SKM-1 (cell line): ENCODE data around the gene IGFBP5.

Experiments used
- DNase-seq: peaks from one replicate; lab custom pipeline; 2025; ENCODE audit not compliant: unreplicated experiment; lab: John Stamatoyannopoulos, UW

Gene IGFBP5

GRCh38 chr2:216648105-216648504 is 47.2 kb downstream of the IGFBP5 start:
- DNase-seq: no peak

GRCh38 chr2:216646116-216646515 is 49.2 kb downstream of the IGFBP5 start:
- no peak for DNase-seq

GRCh38 chr2:216645636-216645950 is 49.8 kb downstream of the IGFBP5 start:
- DNase-seq: no peak

- DNase-seq: no peak
Observed at GRCh38 chr2:216644842-216645635, 50.3 kb downstream of the IGFBP5 start.

- DNase-seq: no peak
Observed at GRCh38 chr2:216643986-216644659, 51.2 kb downstream of the IGFBP5 start.

GRCh38 chr2:216637472-216637871 is 57.9 kb downstream of the IGFBP5 start:
- DNase-seq: no peak

- no peak for DNase-seq
Observed at GRCh38 chr2:216636551-216637450, 58.5 kb downstream of the IGFBP5 start.

- no peak for DNase-seq
Observed at GRCh38 chr2:216635701-216636550, 59.4 kb downstream of the IGFBP5 start.

GRCh38 chr2:216635171-216635570 is 60.2 kb downstream of the IGFBP5 start:
- DNase-seq: no peak

GRCh38 chr2:216634370-216635148 is 60.8 kb downstream of the IGFBP5 start:
- DNase-seq: no peak

GRCh38 chr2:216633616-216634369 is 61.6 kb downstream of the IGFBP5 start:
- DNase-seq: no peak

GRCh38 chr2:216632952-216633615 is 62.3 kb downstream of the IGFBP5 start, which contains the start of gene IGFBP2:
IGFBP2 (plus strand) TSS chr2:216633420; CDS start chr2:216633524, 104 bp downstream.
- peak; percentile 47 for DNase-seq

- no peak for DNase-seq
Observed at GRCh38 chr2:216632346-216632951, 62.9 kb downstream of the IGFBP5 start.

GRCh38 chr2:216629784-216630183 is 65.6 kb downstream of the IGFBP5 start:
- DNase-seq: no peak

- no peak for DNase-seq
Observed at GRCh38 chr2:216626875-216627245, 68.5 kb downstream of the IGFBP5 start.

GRCh38 chr2:216626168-216626874 is 69.0 kb downstream of the IGFBP5 start:
- DNase-seq: no peak

GRCh38 chr2:216624251-216624650 is 71.1 kb downstream of the IGFBP5 start:
- no peak for DNase-seq

- DNase-seq: no peak
Observed at GRCh38 chr2:216622526-216622925, 72.8 kb downstream of the IGFBP5 start.
